Neural progenitor cell (in vitro differentiated cells): ENCODE measurements around the gene DAPK2.

Experiments used
- EZH2 ChIP-seq: fragments of 200-600 bp; sonication (generic); IDR thresholded peaks from 2 replicates; pipeline ENCODE4 v1.6.1; 2017; ENCODE audit warnings: antibody characterized with exemption, mild to moderate bottlenecking, moderate library complexity
- EZH2phosphoT487 ChIP-seq: fragments of 200-600 bp; sonication (generic); IDR thresholded peaks from 2 replicates; pipeline ENCODE4 v1.6.1; 2017; ENCODE audit warnings: antibody characterized with exemption
- TF ChIP-seq, protein P1 (sequence below): fragments of 200-600 bp; sonication (generic); IDR thresholded peaks from 2 replicates; pipeline ENCODE4 v1.5.1; 2017; ENCODE audit warnings: antibody characterized with exemption, mild to moderate bottlenecking

DNA sequence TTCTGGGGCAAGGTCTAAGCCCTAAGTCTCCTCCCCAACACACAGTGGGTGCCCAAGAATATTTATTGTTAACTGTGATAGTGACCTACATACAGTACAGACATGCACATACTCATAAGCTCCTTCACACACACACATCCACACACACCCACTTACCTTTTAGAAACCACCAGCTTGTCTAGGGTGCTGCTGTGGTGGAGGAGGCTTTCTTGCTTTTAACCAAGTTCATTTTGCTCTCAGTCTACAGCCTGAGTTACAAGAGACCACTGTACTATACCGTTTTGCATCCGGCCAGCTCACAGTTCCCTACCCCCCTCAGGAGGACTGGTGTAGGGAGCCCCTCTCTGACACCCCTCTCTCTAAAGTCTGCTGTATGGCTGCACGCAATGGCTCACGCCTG lies 16.7 kb downstream of the DAPK2 start:
- TF ChIP-seq, protein P1, sequence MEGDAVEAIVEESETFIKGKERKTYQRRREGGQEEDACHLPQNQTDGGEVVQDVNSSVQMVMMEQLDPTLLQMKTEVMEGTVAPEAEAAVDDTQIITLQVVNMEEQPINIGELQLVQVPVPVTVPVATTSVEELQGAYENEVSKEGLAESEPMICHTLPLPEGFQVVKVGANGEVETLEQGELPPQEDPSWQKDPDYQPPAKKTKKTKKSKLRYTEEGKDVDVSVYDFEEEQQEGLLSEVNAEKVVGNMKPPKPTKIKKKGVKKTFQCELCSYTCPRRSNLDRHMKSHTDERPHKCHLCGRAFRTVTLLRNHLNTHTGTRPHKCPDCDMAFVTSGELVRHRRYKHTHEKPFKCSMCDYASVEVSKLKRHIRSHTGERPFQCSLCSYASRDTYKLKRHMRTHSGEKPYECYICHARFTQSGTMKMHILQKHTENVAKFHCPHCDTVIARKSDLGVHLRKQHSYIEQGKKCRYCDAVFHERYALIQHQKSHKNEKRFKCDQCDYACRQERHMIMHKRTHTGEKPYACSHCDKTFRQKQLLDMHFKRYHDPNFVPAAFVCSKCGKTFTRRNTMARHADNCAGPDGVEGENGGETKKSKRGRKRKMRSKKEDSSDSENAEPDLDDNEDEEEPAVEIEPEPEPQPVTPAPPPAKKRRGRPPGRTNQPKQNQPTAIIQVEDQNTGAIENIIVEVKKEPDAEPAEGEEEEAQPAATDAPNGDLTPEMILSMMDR: no peak
- no peak for TF ChIP-seq EZH2
- no peak for TF ChIP-seq EZH2phosphoT487
